Peyer's patch (tissue), 4 donors: ENCODE results near the gene INTS11.

Experiments used
- POLR2A ChIP-seq, 2 donors: fragments of 450-650 bp; IDR thresholded peaks; one replicate each; pipeline ENCODE4 v1.5.1; 2017; ENCODE audit warnings: antibody characterized with exemption in 2 of 2, mild to moderate bottlenecking in 2 of 2, moderate library complexity in 2 of 2
- TF ChIP-seq, protein P1 (sequence below), 6 experiments: fragments of 450-650 bp in 4 of 6; fragments of 200-600 bp in 2 of 6; sonication (generic) in 1 of 6; IDR thresholded peaks; one replicate each; pipeline ENCODE4 v1.5.1; 2017 to 2019; ENCODE audit warnings: antibody characterized with exemption in 6 of 6, mild to moderate bottlenecking in 3 of 6, moderate library complexity in 1 of 6

DNA sequence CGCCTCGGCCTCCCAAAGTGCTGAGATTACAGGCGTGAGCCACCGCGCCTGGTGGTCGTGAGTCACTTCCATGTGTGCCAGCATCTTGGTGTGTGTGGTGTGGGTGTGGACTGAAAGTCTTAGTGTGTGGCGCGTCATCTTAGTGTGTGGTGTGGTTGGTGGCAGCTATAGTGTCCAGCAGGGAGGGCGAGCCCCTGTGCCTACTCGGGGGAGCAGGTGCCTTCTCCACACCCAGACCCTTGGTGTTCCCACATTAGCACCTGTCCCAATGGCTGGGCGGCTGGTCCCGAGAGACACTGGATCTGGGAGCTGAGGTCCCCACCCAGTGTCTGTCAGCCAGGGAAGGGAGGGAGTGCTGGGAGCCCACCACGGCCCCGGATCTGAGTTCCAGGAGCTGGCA, 41.5 kb downstream of the INTS11 start:
- TF ChIP-seq, protein P1, sequence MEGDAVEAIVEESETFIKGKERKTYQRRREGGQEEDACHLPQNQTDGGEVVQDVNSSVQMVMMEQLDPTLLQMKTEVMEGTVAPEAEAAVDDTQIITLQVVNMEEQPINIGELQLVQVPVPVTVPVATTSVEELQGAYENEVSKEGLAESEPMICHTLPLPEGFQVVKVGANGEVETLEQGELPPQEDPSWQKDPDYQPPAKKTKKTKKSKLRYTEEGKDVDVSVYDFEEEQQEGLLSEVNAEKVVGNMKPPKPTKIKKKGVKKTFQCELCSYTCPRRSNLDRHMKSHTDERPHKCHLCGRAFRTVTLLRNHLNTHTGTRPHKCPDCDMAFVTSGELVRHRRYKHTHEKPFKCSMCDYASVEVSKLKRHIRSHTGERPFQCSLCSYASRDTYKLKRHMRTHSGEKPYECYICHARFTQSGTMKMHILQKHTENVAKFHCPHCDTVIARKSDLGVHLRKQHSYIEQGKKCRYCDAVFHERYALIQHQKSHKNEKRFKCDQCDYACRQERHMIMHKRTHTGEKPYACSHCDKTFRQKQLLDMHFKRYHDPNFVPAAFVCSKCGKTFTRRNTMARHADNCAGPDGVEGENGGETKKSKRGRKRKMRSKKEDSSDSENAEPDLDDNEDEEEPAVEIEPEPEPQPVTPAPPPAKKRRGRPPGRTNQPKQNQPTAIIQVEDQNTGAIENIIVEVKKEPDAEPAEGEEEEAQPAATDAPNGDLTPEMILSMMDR (IDR thresholded peaks at IDR 0.05): no peak
- TF ChIP-seq POLR2A (IDR thresholded peaks at IDR 0.05): no peak
